OCI-M2 (cell line): ENCODE data around the gene SPATA31A1.
"Not testable (repeated sequence)": the region's sequence is repeated elsewhere in the genome, so short reads cannot be mapped to it uniquely, and the experiment has no call there.

Experiments
- DNase-seq: peaks from one replicate; lab custom pipeline; 2025; ENCODE audit not compliant: unreplicated experiment; lab: John Stamatoyannopoulos, UW

The SPATA31A1 gene

DNA sequence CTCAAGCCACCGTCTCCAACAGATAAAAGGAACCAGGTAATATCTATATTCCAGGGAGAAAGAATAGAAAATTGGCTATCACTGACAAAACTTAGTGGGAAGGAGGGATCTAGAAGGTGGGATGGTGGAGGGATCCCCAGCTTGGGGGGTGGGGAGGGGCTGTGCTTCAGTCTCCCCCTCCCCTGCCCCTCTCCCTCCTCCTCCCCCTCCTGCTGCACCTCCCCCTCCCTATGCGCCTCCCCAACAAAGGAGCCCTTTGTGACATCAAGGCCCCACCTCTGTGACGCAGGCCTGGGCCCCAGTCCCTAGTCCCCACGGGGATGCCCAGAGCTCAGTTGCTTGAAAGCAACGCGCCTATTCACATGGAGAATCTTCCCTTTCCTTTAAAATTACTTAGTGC lies at the start of gene SPATA31A1:
Gene SPATA31A1 (plus strand): TSS at position 301 of the 400 bp plus-strand sequence. CDS start 62 bp downstream, at position 363.
- DNase-seq = not testable (repeated sequence)

- DNase-seq = not testable (repeated sequence)
Measured at GRCh38 chr9:39407261-39408204, 52.1 kb downstream of the SPATA31A1 start.

DNA sequence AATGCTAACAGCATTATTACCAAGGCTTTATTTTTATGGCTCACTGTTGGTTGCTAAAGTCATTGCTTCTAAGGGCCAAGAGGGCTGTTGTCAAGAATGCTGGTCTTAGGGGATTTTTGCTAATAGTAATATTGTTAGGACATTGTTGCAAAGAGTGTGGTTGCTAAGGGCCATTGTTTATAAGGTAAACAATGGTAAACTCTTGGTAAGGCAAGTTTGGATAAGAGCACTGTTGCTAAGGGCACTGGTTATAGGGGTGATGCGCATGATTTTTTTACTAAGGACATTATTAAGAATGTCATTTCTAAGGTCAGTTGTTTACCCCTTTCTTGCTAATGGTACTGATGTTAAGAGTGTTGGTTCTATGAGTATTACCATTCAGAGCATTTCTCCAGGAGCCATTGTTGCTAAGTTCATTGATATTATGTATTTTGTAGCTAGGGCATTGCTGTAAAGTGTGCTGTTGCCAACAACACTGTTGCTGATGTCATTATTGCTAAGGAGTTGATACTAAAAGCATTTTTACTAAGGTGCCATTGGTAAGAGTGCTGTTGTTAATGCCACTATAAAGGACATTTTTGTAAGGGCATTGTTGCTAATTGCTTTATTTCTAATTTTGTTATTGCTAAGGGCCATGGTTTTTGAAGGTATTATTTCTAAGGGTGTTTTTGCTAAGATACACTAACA lies 55.9 kb downstream of the SPATA31A1 start:
- not testable (repeated sequence) for DNase-seq
